GM21825 (cell line): ENCODE measurements around the gene EHBP1.
"Not testable (repeated sequence)": the region's sequence is repeated elsewhere in the genome, so short reads cannot be mapped to it uniquely, and the experiment has no call there.

ENCODE experiments used
- ATAC-seq: cut with Tn5 transposase; IDR thresholded peaks from one replicate; pipeline ENCODE4 v1.9.1; 2021; ENCODE audit warnings: mild to moderate bottlenecking, moderate library complexity; ENCODE audit not compliant: unreplicated experiment

The EHBP1 gene

GRCh38 chr2:63003351-63003750, 297.8 kb downstream of the EHBP1 start:
- ATAC-seq, result no peak

DNA sequence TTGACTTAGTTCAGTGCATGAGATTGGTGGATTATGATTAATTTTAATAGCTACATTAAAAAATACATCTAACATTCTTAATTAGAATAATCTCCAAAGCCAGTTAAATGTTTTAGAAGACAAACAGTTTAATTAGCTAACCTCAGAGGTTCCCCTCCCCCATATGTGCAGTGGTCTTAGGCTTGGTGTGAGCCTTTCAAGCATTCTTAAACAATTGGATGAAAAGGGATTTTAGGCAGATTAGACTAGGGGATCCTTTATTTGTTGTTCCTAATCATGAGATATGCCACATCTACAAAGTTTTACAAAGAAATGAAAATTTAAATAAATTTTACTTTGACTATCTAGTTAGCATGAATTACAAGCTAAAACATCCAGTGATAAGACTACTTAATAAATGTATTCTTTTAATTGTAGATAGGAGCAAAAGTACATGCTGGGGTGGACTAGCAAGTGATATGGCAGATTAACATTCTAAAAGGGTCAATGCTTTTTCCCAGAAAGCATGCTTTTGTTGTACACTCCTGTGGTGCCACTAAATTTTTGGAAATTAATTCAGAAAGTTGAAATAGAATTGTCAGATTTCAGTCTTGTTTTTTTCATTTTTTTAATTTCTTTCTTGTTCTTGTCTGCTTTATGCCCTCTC, 302.4 kb downstream of the EHBP1 start:
- no peak for ATAC-seq

DNA sequence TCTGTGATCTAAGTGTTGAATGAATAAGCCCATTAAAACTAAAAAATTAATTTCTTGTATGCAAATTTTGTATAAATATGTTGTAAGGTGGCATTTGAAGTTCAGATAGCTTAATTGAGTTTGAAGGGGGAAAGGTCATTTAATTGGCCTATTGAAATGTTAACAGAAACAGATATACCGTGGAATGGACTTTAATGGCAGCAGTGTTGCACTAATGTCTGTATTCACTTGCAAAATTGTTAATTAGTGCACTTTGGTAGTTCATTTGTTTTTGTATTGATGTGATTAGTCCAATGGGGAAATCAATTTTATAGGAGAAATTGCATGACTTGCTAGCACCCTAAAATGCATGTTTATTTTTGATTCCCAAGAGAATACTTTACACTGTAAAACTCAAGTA, 303.3 kb downstream of the EHBP1 start:
- ATAC-seq, result no peak

- no peak for ATAC-seq
Measured at GRCh38 chr2:63009490-63009889, 304.0 kb downstream of the EHBP1 start.

DNA sequence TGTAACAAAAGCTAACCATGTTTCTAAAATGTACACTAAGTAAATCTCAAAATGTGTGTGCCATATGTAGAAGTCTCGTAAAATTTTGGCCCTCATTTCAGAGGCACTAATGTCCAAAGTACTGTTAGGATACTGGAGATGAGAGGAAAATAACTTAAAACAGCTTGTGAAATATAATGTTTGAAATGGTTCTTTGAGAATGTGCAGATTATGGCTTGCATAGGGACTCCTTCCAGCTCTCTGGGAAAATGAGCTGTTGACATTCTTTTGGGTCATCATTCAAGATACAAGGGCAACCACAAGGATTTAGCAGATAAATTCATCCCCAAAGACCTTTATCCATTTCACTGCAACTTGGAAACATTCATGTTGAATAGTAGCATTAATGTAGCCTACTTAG, 307.0 kb downstream of the EHBP1 start:
- no peak for ATAC-seq

GRCh38 chr2:63013438-63013837, 307.9 kb downstream of the EHBP1 start:
- no peak for ATAC-seq

DNA sequence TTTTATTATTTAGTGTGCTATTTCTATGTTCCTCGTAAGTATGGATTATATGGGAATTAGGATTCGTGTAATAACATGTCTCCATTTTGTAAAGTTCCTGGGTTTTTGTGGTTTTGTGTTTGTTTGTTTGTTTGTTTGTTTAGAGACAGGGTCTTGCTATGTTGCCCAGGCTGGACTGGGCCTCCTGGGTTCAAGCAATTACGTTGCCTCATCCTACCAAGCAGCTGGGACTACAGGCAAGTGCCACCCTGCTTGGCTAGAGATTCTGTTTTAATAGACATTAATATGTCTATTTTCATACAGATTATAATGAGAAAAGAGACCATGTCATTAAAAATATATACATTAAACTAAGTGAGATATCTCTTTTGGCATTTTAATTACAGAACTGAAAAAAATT, 309.9 kb downstream of the EHBP1 start:
- ATAC-seq, result no peak

- no peak for ATAC-seq
Measured at GRCh38 chr2:63018439-63018838, 312.9 kb downstream of the EHBP1 start.

- not testable (repeated sequence) for ATAC-seq
Measured at GRCh38 chr2:63019686-63020085, 314.2 kb downstream of the EHBP1 start.

DNA sequence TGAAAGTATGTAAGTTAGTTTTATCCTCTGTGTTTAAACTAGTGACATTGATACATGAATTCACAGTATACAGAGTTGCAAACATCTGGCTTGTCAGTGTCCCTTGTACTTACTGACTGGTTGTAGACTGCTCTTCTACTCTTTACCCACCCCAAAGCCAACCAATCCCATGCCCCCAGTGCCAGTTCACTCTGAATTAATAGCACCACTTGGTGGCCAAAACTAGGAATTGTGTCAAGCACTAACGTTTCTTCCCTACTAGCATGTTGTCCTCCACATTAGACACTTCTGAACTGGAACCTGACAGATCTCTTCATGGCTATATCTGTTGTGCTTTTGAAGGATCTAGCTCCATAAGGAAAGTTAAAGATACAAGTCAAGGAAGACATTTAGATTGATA, 317.9 kb downstream of the EHBP1 start:
- ATAC-seq, result no peak

DNA sequence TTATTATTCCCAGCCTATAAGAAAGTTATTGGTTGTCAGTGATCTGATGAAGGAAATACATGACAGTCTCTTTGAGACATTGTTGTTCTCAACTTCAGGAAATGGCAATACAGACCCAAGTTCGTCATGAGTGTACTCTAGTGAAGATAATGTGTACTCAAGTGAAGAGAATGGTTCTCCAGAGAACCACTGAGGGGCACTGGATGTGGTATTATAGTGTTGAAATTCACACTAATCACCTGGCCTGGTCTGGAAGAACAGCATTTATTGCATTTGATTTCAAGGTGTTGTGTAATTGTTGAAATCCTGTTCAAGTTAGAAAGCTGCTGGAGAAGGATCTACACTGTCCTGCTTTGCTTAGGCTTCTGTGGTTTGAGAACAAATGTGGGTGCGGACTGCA, 321.7 kb downstream of the EHBP1 start:
- no peak for ATAC-seq

DNA sequence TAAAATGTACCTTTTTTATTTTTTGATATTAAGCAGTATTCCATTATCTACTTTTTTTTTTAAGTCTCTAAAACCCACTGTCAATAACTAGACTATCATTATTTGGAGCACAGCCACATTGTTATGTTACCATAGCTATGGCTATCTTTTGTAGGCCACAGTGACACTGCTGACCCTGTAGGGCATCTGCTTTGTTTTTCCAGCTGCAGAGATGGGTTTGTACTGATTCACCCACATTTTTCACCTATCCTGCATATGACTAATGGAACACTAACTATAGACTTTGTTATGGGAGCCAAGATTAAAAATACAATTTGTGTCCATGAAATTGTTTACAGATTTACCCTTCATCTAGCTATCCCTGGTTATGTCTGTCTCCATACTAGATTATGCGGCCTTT, 323.5 kb downstream of the EHBP1 start:
- ATAC-seq, result no peak

- ATAC-seq, result no peak
Measured at GRCh38 chr2:63034526-63034925, 329.0 kb downstream of the EHBP1 start.

GRCh38 chr2:63035169-63035568, 329.7 kb downstream of the EHBP1 start:
- ATAC-seq, result no peak

GRCh38 chr2:63035660-63036059, 330.1 kb downstream of the EHBP1 start:
- no peak for ATAC-seq

DNA sequence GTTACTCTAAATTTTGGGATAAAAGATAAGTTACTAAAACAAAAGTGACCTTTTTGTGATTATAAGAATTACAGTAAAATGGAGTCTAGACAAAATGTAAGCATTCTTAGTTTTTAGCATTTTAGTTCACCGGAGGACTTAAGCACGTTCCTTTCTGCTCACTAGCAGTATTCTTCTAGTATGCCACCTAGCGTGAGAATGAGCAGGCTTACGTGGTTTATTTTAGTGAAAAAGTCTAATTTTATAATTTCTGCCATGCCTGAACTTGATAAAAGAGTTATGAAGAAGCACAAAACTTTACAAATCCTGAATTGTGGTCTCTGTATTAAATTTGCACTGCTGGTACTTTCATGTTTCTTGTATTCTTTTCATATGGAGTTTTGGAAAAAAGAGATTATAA, 332.5 kb downstream of the EHBP1 start:
- no peak for ATAC-seq

DNA sequence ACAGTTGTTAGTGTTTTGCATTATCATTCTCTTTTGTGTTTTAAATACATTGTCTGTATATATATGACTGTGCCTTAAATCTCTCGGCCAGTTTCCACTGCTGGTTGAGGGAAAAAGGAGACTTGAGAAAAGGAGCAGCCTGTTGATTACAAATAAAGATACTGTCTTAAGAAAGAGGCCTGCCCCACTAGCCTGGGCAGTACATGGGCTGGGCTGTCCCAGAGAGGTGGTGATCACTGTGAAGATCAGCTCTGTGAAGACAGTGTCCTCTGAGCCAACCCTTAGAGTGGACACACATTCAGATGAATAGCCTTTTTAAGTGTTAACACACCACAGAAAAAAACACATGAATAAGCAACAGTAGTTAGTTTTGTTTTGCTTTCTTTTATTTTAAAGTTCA, 335.1 kb downstream of the EHBP1 start:
- ATAC-seq, result no peak

- no peak for ATAC-seq
Measured at GRCh38 chr2:63041592-63041991, 336.1 kb downstream of the EHBP1 start.

- ATAC-seq, result no peak
Measured at GRCh38 chr2:63044362-63045327, 339.1 kb downstream of the EHBP1 start.

GRCh38 chr2:63046552-63046951, 341.0 kb downstream of the EHBP1 start:
- no peak for ATAC-seq

- ATAC-seq, result no peak
Measured at GRCh38 chr2:63046961-63047320, 341.4 kb downstream of the EHBP1 start.
